Activated CD4-positive, alpha-beta T cell treated with anti-CD3 and anti-CD28 coated beads for 36 hours (primary cell): ENCODE results near the gene PRKG1. TPM values are rescaled to one million over a fixed set of nuclear protein-coding genes. Genes with fewer than 3 reads are reported as not detected.

Experiments used
- ATAC-seq: fragments of 200-7000 bp; cut with Tn5 transposase; one replicate; pipeline ENCODE4 v1.10.0; 2021; ENCODE audit warnings: mild to moderate bottlenecking, moderate library complexity
- CTCF ChIA-PET: fragments of 350-600 bp; sonication (Branson Sonifier 250); formaldehyde crosslinking; loops from one replicate; lab custom pipeline; 2021; ENCODE audit warnings: antibody characterized with exemption; lab: Charles Lee
- POLR2A ChIA-PET: fragments of 350-600 bp; sonication (Branson Sonifier 250); formaldehyde crosslinking; loops from one replicate; lab custom pipeline; 2021; ENCODE audit warnings: antibody characterized with exemption, inconsistent platforms; lab: Charles Lee
- DNase-seq: peaks from one replicate; pipeline ENCODE4 v3.0.0-alpha.2; 2020
- H3K27ac Mint-ChIP-seq: one replicate; pipeline ENCODE4 v1.8.0; 2021; ENCODE audit warnings: mixed read lengths
- H3K27me3 Mint-ChIP-seq: one replicate; pipeline ENCODE4 v1.8.0; 2021; ENCODE audit warnings: mixed read lengths
- H3K36me3 Mint-ChIP-seq: one replicate; pipeline ENCODE4 v1.8.0; 2021; ENCODE audit warnings: low read depth, mixed read lengths
- H3K4me1 Mint-ChIP-seq: one replicate; pipeline ENCODE4 v1.8.0; 2021; ENCODE audit warnings: mixed read lengths
- H3K4me3 Mint-ChIP-seq: one replicate; pipeline ENCODE4 v1.8.0; 2021; ENCODE audit warnings: mild to moderate bottlenecking, moderate library complexity, mixed read lengths
- H3K9me3 Mint-ChIP-seq: one replicate; pipeline ENCODE4 v1.8.0; 2021; ENCODE audit warnings: low read depth, mixed read lengths
- intact Hi-C, 2 experiments: fragments of 100-400 bp; cut with DNase I in 1 of 2; cut with micrococcal nuclease in 1 of 2; formaldehyde crosslinking; loops; one replicate each; pipeline versions ENCODE4 v1.14.2 to v1.15.1; 2022 to 2024; cut with DNase I, micrococcal nuclease
- total RNA-seq, 2 experiments: library from RNA; stranded (reverse); gene quantifications; one replicate each; pipeline ENCODE4 v1.2.3, GENCODE V29; 2021

PRKG1 gene
- total RNA-seq, 2 experiments from 2014 or later: not detected

GRCh38 chr10:51180141-51180540, 105.9 kb downstream of the PRKG1 start:
- Mint-ChIP-seq H3K4me3 (no peak overlapping the region), H3K4me1 (no peaks in the 10 kb centered on the region), H3K27ac (no peak overlapping the region), H3K9me3 (no peaks in the 10 kb centered on the region), H3K36me3 (no peaks in the 10 kb centered on the region), H3K27me3 (no peaks in the 10 kb centered on the region)
- no peak for DNase-seq
- POLR2A ChIA-PET: no interaction called here
- intact Hi-C loops: no loop called here
- no peak for ATAC-seq
- CTCF ChIA-PET: no interaction called here

DNA sequence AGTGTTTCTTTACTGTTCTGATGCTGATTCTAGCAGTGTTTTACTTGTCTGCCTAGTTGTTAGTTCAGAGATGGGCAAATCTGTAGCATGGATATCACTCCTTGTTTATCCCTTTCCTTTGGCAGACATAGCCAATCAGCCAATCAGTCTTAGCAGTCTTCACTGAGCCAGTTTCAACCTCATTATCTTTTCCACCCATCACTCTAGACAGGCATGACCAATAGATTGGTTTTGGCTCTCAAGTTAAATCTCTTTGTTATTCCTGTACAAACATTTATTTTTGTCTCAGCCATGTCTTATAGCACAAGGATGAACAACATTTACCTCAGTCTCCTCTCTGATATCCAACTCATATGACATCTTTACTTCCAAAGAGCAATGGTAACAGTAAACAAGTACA, 109.5 kb downstream of the PRKG1 start:
- ATAC-seq (no peak), DNase-seq (no peak)
- no peak overlapping the region for H3K4me3 Mint-ChIP-seq
- no peaks in the 10 kb centered on the region for H3K4me1 Mint-ChIP-seq
- no peak overlapping the region for H3K27ac Mint-ChIP-seq
- no peaks in the 10 kb centered on the region for H3K9me3 Mint-ChIP-seq
- CTCF ChIA-PET: no interaction called here
- H3K36me3 Mint-ChIP-seq: no peaks in the 10 kb centered on the region
- intact Hi-C loops: no loop called here
- H3K27me3 Mint-ChIP-seq: peaks cover 3% of the 10 kb centered on the region
- POLR2A ChIA-PET: no interaction called here

GRCh38 chr10:51186361-51186760, 112.1 kb downstream of the PRKG1 start:
- Mint-ChIP-seq H3K4me1 (no peaks in the 10 kb centered on the region), H3K36me3 (no peaks in the 10 kb centered on the region), H3K27ac (no peak overlapping the region), H3K9me3 (no peaks in the 10 kb centered on the region), H3K4me3 (no peak overlapping the region), H3K27me3 (peaks cover 3% of the 10 kb centered on the region)
- DNase-seq (no peak), ATAC-seq (no peak)
- ChIA-PET CTCF (no interaction called here), POLR2A (no interaction called here)
- intact Hi-C loops: no loop called here

DNA sequence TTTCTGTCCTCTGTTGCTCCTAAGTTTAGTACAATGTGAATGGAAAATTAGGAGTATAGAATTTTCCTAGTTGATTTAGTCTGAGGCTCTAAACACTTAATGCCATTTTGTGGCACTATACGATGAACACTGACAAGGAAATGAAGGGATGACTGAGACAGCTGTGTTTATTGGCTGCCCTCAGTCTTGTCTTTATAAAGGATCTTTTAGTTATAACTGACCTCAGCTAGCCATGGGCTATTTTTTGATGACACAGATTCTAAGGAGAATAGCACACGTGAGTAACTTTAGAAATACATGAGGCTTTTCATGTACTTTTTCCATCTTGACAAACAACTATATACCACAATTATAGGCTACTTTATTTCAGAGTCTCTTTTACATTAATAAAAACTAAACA, 113.7 kb downstream of the PRKG1 start:
- Mint-ChIP-seq H3K4me1 (no peaks in the 10 kb centered on the region), H3K9me3 (no peaks in the 10 kb centered on the region), H3K4me3 (no peak overlapping the region), H3K36me3 (no peaks in the 10 kb centered on the region), H3K27me3 (peaks cover 3% of the 10 kb centered on the region), H3K27ac (no peak overlapping the region)
- DNase-seq: no peak
- CTCF ChIA-PET: no interaction called here
- no peak for ATAC-seq
- POLR2A ChIA-PET: no interaction called here
- intact Hi-C loops: no loop called here

GRCh38 chr10:51188866-51189265, 114.6 kb downstream of the PRKG1 start:
- intact Hi-C loops: no loop called here
- POLR2A ChIA-PET: no interaction called here
- Mint-ChIP-seq H3K4me3 (no peak overlapping the region), H3K27ac (no peak overlapping the region), H3K4me1 (no peaks in the 10 kb centered on the region), H3K27me3 (peaks cover 3% of the 10 kb centered on the region), H3K36me3 (no peaks in the 10 kb centered on the region), H3K9me3 (no peaks in the 10 kb centered on the region)
- CTCF ChIA-PET: no interaction called here
- ATAC-seq (no peak), DNase-seq (no peak)

- no peaks in the 10 kb centered on the region for H3K9me3 Mint-ChIP-seq
Measured at GRCh38 chr10:51196508-51197175, 122.4 kb downstream of the PRKG1 start.

DNA sequence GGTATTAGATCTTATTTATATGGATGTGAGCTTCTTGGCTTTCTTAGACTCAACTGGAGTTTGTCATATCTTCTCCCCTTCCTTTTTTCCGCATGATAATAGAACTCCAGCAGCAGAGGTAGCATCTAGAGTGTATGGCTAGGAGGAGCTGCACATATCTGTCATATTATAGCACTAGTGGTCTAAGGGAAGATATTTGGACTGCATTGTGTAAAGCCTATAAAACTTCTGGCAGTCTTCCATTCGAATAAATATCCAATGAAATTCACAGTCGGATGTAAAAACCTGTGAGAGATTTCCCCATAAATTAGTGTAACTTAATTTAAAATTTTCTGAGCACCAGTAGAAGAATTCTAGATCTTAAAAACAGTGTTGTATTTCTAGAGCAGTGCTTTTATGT, 123.9 kb downstream of the PRKG1 start:
- ATAC-seq (no peak), DNase-seq (no peak)
- intact Hi-C loops: no loop called here
- POLR2A ChIA-PET: no interaction called here
- no peaks in the 10 kb centered on the region for H3K4me1 Mint-ChIP-seq
- CTCF ChIA-PET: interaction anchor here (0.6 kb wide), 1 partner anchor 202 kb away, joined by 3 read pairs; no protein-coding TSS in a partner anchor
- H3K27ac Mint-ChIP-seq: no peak overlapping the region
- H3K36me3 Mint-ChIP-seq: no peaks in the 10 kb centered on the region
- H3K27me3 Mint-ChIP-seq: no peaks in the 10 kb centered on the region
- no peak overlapping the region for H3K4me3 Mint-ChIP-seq
- no peaks in the 10 kb centered on the region for H3K9me3 Mint-ChIP-seq

More at GRCh38 chr10:51196508-51197175, 122.4 kb downstream of the PRKG1 start:
- intact Hi-C loops: no loop called here
- Mint-ChIP-seq H3K36me3 (no peaks in the 10 kb centered on the region), H3K4me1 (no peaks in the 10 kb centered on the region), H3K27ac (no peak overlapping the region), H3K4me3 (no peak overlapping the region), H3K27me3 (no peaks in the 10 kb centered on the region)
- no peak for DNase-seq
- no peak for ATAC-seq
- ChIA-PET CTCF (no interaction called here), POLR2A (no interaction called here)

GRCh38 chr10:51201947-51202346, 127.7 kb downstream of the PRKG1 start:
- no peaks in the 10 kb centered on the region for H3K9me3 Mint-ChIP-seq
- no peaks in the 10 kb centered on the region for H3K27me3 Mint-ChIP-seq
- ChIA-PET CTCF (no interaction called here), POLR2A (no interaction called here)
- no peak overlapping the region for H3K27ac Mint-ChIP-seq
- DNase-seq (no peak), ATAC-seq (no peak)
- no peak overlapping the region for H3K4me3 Mint-ChIP-seq
- no peaks in the 10 kb centered on the region for H3K4me1 Mint-ChIP-seq
- no peaks in the 10 kb centered on the region for H3K36me3 Mint-ChIP-seq
- intact Hi-C loops: no loop called here

GRCh38 chr10:51203359-51203758, 129.1 kb downstream of the PRKG1 start:
- DNase-seq: no peak
- H3K4me1 Mint-ChIP-seq: no peaks in the 10 kb centered on the region

DNA sequence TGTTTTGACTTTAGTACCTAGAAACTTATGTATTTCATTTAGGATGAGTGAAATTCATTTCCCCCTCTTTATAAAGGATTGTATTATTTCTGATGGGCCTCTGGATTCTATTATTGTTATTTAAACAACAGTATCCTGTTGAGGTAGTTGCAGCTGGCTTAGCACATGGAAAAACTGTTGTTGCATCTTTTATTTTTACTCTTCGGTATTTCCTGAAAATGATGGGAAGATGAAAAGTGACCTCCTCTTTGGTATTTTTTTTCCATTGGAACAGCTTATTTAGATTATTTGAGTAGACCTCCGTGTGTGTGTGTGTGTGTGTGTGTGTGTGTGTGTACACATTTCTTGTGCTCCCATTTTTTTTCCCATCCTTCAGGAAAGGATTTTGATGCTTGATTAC, 129.8 kb downstream of the PRKG1 start:
- CTCF ChIA-PET: no interaction called here
- H3K9me3 Mint-ChIP-seq: no peaks in the 10 kb centered on the region
- H3K4me3 Mint-ChIP-seq: no peak overlapping the region
- intact Hi-C loops: no loop called here
- H3K27ac Mint-ChIP-seq: no peak overlapping the region
- ATAC-seq (no peak), DNase-seq (no peak)
- no peaks in the 10 kb centered on the region for H3K4me1 Mint-ChIP-seq
- POLR2A ChIA-PET: no interaction called here
- H3K27me3 Mint-ChIP-seq: no peaks in the 10 kb centered on the region
- no peaks in the 10 kb centered on the region for H3K36me3 Mint-ChIP-seq

More at GRCh38 chr10:51203359-51203758, 129.1 kb downstream of the PRKG1 start:
- intact Hi-C loops: no loop called here
- H3K27me3 Mint-ChIP-seq: no peaks in the 10 kb centered on the region
- ATAC-seq: no peak
- H3K27ac Mint-ChIP-seq: no peak overlapping the region
- POLR2A ChIA-PET: no interaction called here
- no peaks in the 10 kb centered on the region for H3K36me3 Mint-ChIP-seq
- H3K9me3 Mint-ChIP-seq: no peaks in the 10 kb centered on the region
- CTCF ChIA-PET: no interaction called here
- H3K4me3 Mint-ChIP-seq: no peak overlapping the region

GRCh38 chr10:51204701-51205100, 130.4 kb downstream of the PRKG1 start:
- CTCF ChIA-PET: no interaction called here
- intact Hi-C loops: no loop called here

GRCh38 chr10:51206500-51206899, 132.2 kb downstream of the PRKG1 start:
- no peak overlapping the region for H3K27ac Mint-ChIP-seq
- ChIA-PET CTCF (interaction anchor here (0.6 kb wide), 1 partner anchor 228 kb away, joined by 3 read pairs; no protein-coding TSS in a partner anchor), POLR2A (no interaction called here)
- no peaks in the 10 kb centered on the region for H3K27me3 Mint-ChIP-seq
- no peaks in the 10 kb centered on the region for H3K36me3 Mint-ChIP-seq
- no peak overlapping the region for H3K4me3 Mint-ChIP-seq
- no peaks in the 10 kb centered on the region for H3K4me1 Mint-ChIP-seq
- H3K9me3 Mint-ChIP-seq: no peaks in the 10 kb centered on the region
- no peak for ATAC-seq
- no peak for DNase-seq
- intact Hi-C loops: no loop called here

More at GRCh38 chr10:51204701-51205100, 130.4 kb downstream of the PRKG1 start:
- no peak for ATAC-seq
- Mint-ChIP-seq H3K36me3 (no peaks in the 10 kb centered on the region), H3K4me1 (no peaks in the 10 kb centered on the region), H3K4me3 (no peak overlapping the region), H3K27me3 (no peaks in the 10 kb centered on the region), H3K9me3 (no peaks in the 10 kb centered on the region), H3K27ac (no peak overlapping the region)
- no peak for DNase-seq
- POLR2A ChIA-PET: no interaction called here
